Activated CD4-positive, alpha-beta T cell treated with anti-CD3 and anti-CD28 coated beads, Interleukin-2, amount 50 U/mL, for 48 hours (primary cell): ENCODE data around the gene GAPVD1.

Experiments used
- DNase-seq, 2 experiments: peaks; one replicate each; pipeline ENCODE4 v3.0.0-alpha.2; 2020

GAPVD1 gene

DNA sequence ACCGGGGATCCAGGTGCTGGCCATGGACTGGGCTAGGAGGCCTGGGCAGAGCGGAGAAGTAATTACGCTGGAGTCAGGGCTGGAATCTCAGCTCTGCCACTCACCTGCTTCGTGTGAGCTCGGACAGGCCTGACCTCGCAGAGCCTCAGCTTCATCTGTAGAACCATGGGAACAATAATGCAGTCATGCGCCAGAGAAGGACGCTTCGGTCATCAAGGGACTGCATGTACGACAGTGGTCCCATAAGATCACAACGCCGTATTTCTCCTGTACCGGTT is 145.1 kb downstream of the GAPVD1 start:
- DNase-seq: no peak

DNA sequence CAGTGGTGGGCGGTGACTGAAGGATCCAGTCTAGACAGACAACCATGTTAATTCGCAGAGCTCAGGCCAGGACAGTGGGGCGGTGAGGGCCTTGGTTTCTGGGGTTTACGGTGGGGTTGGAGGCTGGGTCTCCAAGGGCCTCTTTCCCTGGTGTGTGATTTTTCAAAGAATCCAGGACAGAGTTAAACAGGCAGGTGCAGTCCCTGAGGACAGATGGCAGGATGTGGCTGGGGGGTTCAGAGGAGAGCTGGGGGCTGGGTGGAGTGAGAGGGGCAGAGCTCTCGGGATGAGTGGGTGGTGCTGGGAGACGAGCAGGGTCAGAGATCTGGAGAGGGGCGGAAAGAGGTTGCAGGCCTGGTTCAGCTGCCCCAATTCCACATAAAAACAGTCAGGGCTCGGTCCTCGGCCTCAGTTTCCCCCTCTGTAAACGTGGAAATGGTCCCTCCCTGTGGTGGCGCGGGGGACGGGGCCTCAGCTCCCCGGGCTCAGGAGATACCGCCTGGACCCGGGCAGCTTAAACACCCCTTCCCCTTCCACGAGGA is 145.9 kb downstream of the GAPVD1 start:
- no peak for DNase-seq

DNA sequence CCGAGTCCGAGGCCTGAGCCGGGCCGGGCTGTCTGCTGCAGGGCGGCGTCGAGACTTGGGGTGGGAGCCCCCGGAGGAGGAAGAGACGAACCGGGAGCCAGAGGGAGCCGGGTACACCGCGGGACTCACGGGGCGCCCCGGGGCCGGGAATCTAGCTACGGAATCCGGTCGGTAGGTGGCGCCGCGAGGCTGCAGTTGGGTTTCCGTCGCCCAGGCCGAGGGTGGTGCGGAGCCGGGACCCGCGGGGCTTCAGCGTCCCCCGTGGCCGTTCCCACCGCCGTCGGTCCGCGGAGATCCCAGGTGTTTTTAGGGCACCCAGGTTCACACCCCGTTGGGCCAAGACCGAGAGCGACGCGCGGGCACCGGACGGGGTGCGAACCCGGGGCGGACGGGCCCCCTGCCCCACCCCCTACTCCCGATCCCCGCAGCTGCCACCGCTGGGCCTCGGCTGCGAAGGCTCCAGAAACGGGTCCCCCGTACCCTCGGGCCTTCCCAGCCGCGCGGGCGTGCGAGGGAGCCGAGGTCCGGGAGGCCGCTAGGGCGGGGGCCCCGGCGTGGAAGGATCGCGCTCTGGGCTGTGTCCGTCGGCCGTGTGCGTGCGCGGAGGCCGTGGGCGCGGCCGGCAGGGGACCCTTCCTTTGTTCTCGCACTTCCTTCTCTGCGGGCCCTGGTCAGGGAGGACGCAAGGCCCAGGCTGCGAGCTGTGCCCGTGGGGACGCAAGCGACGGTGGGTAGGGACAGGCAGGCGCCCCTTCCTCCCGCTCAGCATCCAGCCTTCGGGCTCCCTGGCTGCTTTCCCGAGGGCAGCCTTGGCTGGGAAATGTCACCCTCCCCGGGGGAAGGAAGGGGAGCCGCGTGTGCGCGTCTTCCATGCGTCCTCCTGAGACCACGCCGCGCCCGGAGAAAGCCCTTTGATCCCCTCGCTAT is 146.6 kb downstream of the GAPVD1 start:
- peak; percentile 84 to 87 for DNase-seq

DNA sequence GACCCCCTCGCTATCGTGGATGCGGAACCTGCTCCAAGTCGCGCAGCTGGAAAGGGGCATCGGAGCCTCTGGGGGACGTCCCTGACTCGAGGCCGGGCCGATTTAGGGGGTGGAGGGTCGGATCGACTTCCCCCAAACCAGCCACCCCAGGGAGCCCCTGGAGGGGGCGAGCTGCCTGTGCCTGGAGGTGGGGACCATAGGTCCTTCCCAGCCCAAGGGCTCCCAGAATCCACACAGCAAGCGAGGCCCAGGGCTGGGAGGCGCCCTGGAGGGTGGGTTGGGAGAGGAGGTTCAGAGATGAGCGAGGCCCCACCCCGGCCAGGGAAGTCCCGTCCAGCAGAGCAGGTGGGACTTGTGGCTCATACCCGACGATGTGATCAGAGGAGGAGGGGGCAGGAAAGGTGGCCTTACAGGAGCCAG is 147.6 kb downstream of the GAPVD1 start:
- DNase-seq: no peak

DNA sequence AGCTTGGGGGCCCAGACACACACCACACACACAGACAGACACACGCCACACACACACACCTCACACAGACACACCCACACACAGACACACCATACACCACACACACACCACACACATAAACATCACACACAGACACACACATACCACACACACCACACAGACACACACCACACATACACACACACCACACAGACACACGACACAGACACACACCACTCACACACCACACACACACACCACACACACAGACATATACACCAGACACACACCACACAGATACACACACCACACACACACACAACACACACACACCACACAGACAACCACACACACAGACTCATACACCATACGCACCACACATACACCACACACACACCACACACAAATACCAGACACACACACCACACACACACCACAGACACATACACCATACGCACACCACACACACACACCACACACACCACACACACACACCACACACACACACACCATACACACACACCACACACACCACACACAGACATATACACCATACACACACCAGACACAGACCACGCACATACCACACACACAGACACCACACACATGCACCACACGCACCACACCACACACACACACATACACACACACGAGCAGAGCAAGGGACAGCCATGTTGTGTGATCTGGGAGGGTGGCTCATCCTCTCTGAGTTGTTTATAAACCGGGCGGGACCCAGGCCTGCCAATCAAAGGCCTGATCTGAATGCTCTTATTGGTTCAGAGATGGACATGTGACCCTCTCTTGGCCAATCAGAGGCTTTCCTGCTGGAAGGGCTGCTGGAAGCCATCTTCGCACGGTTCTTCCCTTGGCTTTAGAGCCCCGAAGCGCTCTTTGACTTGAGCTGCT is 148.3 kb downstream of the GAPVD1 start:
- DNase-seq: peak; percentile 41 to 63

DNA sequence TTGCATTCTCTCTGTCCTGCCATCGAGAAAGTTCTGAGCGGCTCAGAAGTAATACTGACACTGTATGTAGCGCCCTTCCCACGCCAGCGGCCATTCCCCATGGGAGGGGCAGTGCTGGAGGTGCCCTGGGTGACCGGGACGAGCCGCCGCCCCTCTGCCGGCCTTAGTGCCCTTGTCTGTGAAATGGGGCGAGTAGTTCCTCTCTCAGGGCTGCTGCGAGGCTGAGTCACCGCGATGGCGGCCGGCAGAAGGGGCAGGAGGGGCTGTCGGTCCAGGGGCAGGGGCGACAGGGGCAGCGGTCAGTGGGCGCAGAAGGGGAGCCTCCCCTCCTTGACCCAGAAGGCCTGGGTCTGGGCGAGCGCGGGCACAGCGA is 148.9 kb downstream of the GAPVD1 start:
- DNase-seq: no peak

DNA sequence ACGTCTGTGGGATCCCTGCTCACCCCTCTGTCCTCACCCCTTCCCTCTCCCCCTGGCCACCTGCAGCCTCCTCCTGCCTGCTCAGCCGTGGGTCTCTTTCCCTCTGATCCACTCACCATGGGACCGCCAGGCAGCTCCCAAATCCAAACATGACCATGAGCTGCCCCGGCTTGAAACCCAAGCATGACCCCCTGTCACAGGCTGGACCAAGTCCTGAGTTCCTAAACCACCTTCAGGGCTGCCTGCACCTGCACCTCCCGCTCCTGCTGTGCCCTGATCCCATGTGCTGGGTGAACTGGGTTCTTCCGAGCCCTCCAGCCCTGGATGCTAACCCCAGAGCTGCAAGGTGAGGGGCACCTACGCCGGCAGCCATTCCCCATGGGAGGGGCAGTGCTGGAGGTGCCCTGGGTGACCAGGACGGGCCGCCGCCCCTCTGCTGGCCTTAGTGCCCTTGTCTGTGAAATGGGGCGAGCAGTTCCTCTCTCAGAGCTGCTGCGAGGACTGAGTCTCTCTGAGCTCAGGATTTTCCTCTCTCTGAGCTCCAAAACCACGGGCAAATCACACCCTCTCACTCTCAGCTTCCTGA is 149.6 kb downstream of the GAPVD1 start:
- DNase-seq: no peak

DNA sequence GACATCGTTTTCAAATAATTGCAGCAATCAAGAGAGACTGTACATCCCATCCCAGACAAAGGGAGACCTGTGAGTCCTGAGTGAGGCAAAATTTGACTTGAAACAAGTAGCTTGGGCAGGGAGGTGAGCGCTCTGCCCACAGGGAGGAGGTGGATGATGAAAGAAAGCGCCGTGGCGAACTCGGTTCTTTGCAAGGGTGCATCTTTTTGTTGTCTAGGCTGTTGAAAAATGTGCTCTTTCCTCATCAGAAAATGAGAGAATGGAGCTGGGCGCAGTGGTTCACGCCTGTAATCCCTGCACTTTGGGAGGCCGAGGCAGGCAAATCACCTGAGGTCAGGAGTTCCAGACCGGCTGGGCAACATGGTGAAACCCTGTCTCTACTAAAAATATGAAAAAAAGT is 150.5 kb downstream of the GAPVD1 start:
- DNase-seq: no peak

DNA sequence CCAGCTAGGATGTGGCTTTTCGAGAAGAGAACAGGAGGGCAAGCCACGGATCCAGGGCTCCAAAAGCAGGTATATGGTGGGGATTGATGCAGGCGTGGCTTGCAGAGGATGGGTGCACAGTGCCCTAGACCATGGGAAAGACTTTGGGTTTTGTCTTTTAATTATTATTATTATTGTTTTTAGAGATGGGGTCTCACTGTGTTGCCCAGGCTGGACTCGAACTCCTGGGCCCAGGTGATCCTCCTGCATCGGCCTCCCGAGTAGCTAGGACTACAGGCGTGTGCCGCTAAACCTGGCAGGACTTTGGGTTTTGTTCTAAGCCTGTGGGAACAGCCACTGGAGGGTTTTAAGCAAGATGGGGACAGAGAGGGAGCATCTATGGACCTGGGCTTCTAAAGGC is 152.0 kb downstream of the GAPVD1 start:
- DNase-seq: no peak

DNA sequence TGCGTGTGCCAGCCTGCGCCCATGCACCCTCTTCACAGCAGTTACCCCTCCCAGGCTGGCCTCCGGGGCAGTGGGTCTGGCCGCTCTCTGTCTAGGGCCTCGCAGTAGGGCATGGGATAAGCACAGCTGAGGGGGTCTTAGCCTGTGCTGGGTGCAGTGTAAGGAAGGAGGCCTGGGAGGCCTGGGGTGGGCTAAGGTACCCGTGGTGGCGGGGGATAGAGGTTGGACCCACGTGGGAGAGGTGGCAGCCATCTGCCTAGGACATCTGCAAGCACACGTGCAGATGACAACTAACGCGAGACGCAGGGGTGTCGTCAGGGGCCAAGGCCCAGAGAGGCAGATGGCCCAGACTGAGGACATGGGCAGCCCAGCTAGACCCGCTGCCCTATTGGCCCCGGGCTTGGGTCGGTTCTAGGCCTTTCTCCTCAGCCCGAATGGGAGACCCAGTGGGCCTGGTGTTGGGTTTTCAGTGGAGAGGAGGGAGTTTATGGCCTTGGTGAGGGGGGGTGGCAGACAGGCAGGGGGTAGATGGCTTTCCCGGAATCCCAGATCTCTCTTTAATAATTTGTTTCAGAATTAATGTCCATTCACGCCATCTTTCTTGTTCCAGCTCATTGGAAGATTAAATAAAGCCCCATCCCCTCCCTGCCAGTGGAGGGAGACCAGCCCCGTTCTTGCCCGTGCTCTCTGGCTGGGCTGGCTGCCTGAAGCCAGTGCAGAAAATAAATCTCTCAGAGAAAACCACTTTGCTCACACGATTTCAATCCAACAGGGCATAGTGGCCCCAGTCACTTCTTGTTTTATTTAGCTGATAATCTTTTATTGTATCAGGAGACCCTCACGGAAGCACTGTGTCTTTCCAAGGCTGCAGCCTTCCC is 154.2 kb downstream of the GAPVD1 start:
- DNase-seq: no peak

DNA sequence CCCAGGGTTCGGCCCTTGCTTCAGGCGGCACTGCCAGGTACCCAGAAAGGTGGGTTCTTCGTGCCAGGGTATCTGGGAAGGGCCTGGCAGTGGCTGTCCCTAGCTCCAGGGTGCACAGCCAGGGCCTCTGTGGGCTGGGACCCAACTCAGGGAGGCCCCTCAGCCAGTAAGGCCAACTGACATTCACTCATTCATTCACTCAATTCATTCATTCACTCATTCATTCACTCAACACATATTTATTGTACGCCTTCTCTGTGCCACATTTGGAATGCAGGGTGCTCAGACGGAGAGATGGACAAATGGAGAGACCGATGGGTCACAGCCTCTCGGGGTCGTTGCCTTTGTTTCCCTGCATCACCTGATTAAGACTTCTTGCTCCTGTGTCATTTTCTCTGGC is 154.9 kb downstream of the GAPVD1 start:
- DNase-seq: no peak
